GF-D8 (cell line): Measurements from ENCODE around the gene JUN.
A peak's percentile ranks its signal among the peaks of the same experiment; 100 is the strongest.

ENCODE experiments used
- DNase-seq: peaks from one replicate; lab custom pipeline; 2025; lab: John Stamatoyannopoulos, UW

Gene JUN

DNA sequence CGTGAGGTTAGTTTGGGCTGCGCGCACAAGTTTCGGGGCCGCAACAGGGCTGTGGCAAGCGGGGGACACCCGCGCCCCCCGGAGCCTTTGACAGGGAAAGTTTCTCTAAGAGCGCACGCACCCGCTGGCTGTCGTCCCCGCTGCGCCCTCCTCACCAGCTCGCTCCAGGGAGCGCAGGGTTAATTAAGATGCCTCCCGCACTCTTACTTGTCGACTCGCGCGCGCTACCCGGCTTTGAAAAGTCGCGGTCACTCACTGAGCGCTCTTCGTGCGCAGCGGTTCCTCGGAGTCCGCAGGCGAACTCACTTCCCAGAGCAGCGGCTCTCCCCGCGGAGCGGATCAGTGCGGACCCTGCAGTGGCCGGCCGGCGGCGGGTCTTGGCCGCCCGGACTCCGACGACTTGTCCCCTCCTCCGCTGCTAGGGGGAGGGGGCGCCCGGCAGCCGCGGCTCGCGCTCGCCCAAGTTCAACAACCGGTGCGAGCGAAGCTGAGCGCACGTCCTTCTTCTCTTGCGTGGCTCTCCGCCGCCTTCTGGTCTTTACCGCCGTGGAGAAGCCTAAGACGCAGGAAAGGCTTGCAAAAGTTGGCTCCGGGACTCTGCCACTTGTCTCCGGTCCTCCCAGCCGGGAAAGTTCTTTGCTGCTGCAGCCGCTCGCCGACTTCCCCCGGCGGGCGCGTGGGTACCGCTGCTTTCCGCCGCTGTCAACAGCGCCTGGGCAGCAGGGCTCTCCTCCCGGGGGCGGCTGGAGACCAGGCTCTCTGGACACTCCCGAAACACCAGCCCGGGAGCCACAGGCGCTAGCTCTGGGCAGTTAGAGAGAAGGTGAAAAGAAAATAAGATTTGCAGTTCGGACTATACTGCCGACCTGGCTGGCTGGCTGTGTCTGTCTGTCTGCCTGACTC, 506 bp downstream of the JUN start:
- no peak for DNase-seq

GRCh38 chr1:58782178-58783089, 1.4 kb downstream of the JUN start:
- DNase-seq, result no peak

DNA sequence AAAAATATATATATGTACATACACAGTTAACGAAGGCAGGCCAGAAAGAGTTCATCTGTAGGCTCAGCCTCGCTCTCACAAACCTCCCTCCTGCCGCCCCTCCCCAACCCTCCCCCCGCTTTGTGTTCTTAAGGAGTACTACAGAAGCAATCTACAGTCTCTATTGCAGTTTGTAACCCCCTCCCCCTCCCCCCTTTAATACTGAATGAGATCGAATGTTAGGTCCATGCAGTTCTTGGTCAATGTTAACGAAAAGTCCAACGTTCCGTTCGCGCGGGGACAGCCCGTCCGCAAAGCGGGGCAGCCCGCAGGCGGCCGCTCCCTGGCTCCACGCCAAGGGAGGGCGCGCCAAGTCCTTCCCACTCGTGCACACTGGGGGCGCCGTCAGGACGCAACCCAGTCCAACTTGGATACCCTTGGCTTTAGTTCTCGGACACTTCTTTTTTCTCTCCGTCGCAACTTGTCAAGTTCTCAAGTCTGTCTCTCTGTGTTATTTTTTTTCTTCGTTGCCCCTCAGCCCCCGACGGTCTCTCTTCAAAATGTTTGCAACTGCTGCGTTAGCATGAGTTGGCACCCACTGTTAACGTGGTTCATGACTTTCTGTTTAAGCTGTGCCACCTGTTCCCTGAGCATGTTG, 2.2 kb downstream of the JUN start:
- no peak for DNase-seq

DNA sequence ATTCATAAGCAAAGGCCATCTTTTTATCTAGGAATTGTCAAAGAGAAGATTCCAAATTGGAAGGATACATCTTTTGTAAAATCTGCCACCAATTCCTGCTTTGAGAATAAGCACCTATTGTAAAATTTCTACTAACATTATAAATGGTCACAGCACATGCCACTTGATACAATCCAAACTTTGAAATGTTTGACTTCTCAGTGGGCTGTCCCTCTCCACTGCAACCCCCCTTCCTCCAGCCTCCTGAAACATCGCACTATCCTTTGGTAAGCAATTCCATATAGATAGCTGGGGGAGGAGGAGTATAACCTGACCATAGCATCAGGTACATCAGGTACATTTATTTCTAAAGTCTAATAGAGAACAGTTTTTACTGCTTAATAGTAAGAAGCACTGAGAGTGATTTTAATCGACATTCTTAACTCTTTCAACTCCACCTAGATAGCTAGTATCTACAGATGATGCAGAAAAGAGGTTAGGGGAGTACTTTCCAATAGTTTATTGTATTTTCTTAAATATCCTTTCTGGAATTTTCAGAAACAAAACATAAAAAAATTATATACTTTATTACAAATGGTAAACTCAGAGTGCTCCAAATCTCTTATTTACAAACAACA, 2.9 kb downstream of the JUN start:
- DNase-seq, result no peak

- DNase-seq, result no peak
These were observed 3.4 kb downstream of the JUN start for GRCh38 chr1:58780411-58780810.

- no peak for DNase-seq
These were observed 4.0 kb downstream of the JUN start for GRCh38 chr1:58779801-58780382.

DNA sequence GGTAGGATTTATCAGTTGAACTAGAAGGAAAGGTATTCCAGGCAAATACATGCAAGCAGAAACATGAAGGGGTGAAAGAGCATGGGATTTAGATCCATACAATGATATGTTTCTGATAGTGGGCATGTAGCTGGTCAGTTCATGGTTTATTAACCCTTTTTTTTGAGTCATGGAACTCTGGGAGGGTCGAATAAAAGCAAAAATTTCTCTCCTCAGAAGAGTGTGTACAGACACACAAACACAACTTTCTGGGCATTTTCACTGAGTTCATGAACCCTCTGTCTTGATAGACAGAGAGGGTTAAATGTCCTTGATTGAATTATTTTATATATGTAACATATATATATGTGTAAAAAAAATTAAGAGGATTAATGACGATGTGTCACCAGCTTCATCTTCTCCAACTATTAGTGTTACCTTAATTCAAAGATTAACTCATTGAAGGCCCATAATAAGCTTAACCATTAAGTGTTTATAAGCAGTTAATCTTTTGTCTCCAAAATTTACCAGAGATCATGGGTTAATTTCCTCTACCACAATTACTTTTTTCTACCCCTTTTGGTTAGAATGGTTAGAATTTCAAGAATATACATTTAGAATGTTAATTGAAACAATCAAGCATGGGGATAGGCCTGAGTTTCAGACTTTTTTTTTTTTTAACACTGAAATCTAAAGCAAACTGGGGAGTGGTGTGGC, 4.6 kb downstream of the JUN start:
- no peak for DNase-seq

DNA sequence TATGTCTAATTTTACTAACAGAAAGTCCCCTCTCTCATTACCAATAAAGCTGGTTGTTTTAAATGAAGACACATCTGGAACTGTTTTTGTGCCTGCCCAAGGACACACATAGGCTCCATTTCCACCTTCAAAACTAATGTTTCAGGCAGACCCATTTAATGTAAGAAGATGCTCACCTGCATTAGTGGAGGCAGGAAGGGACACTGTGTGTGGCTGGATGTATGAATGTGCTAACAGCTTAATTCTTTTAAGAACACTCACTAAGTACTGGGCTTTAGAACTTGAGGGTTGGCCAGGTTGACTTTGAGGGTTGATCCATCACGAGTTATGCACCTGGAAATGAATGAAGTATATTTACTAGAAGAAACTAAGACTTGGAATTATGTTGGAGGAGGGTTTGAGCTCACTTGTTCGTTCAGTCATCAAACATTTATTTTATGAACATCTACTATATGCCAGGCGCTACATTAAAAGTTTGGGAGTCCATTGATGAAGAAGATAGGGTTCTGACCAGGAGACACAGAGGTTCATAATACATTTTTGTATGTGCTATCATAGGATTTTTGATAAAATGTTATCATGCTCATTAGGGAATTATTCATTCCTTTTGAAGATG, 5.4 kb downstream of the JUN start:
- no peak for DNase-seq

GRCh38 chr1:58774027-58774426, 9.8 kb downstream of the JUN start:
- no peak for DNase-seq

DNA sequence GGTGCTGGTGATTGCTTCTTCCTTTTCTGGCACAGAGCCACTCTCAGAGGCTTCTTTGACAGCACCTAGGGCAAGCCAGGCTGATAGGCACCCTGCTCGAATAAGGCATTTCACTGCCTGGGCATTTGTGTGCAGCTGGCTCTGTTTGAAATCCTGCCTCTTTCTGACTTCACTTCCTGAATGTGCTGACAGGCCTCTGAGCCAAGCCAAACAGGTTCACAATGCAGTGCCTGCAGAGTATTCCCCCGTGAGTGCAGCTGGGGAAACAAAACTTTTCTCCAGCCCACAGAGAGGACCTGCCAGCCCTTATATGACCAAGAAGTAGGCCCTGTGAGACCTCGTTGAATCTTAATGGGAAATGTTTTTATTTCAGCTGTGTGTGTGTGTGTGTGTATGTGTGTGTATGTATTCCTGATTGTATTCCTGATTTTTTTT, 10.4 kb downstream of the JUN start:
- DNase-seq, result peak; percentile 2

GRCh38 chr1:58769809-58770320, 14.0 kb downstream of the JUN start:
- no peak for DNase-seq

DNA sequence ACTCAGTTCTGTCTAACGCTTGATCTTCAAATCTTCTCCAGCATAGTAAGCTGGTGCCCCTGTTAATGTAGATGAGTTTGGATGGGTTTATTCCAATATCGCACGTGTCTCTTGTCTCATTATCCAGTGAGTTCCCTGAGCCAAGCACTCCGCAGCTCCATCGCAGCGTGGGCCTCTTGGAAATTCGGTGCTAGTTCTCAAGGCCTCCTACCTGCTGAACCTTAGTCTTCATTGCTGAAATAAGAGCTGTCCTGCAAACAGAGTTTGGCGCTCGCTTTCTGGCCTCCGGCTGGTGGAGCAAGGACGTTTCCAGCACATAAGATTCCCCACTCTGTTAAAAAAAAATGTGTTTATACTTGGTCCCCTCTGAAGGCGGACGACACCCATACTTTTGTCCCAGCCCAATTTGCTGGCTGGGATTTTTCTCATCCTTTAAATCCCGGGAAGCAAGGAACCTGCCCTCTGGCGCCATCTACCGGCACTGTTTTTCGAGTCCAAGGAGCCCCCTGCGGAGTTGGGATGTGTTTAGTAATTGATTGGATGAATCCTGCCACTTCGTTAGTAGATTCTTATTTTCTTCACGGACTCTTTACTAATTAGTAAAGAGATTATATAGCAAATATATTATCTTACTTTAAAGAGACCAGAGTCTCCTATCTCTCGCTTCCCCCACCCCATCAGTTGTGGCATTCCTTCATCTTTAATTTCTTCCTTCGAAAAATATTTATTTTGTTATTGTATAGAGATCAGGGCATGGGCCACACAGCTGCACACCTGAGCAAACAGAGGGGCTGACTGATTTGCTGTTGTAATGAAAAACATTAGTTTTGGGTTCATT, 14.7 kb downstream of the JUN start:
- no peak for DNase-seq

GRCh38 chr1:58768191-58768731, 15.6 kb downstream of the JUN start:
- DNase-seq, result no peak

- DNase-seq, result no peak
These were observed 16.7 kb downstream of the JUN start for GRCh38 chr1:58767143-58767542.

DNA sequence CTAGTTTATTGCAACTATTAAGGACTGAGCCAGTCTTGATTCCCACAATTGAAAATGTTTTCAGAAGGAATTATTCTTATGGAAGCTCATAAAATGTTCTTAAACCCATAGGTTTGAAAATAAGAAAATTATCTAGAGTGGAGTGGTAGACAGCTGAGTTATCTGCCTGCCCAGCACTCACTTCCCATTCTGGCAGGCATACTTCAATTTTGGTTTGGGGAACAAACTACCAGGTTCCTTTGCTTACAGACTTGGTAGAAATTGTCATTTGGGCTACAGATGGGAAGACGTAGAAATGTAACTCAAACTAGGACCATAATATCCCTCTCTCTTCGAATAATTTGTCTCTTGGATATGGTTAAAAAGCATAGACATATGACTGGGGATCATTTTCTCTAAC, 18.4 kb downstream of the JUN start:
- DNase-seq, result no peak

GRCh38 chr1:58765006-58765405, 18.8 kb downstream of the JUN start:
- no peak for DNase-seq

DNA sequence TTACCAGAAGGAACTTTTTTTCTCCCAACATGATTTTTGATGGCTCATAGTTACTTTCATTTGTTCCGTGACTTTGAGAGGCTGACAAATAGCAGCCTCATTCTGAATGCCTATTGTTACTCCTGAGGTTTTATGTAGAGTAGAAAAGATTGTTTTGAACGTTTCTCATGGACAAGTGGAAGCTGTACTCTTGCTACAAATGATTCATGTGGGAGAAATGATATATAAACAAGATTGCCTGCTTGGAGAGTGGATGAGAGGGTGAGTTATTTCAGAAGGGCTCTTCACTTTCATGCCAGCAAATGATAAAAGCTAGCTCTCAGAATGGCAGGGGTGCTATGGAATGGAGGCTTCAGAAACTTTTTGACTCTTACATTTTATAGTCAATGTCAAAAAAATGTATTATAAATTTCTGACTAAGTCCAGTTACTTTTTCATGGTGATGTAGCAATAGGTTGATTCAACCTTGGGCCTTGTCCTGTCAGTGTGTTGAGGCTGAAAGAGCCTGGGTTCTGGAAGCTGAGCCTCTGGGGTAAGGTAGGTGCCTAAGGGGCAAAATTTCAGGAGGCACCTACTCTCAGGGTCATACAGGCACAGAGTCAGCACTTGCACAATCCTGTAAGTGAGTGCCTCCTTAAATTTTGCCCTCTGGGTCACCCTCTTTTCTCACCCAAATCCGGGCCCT, 19.4 kb downstream of the JUN start:
- no peak for DNase-seq

DNA sequence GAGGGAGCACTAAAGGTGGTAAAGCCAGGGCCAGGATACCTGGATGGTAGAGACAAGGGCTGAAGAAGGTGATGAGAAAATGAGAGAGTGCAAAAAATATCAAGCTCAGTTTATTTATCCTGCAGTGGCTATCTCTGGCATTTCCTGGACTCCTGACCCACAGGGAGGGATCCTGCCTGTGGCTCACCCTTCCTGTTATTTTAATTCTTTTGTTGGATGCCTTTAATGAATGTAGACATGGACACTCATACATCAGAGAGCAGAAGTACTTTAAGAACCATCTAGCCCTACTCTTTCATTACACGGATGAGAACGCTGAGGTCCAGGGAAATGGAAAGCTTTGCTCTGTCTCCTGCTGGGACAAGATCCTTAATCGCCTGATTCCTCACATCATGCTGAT, 20.6 kb downstream of the JUN start:
- DNase-seq, result no peak

- DNase-seq, result no peak
These were observed 21.0 kb downstream of the JUN start for GRCh38 chr1:58762806-58763205.
